A375 (cell line): ENCODE measurements around the gene IL18BP. TPM values are rescaled to one million over a fixed set of nuclear protein-coding genes. Genes with fewer than 3 reads are reported as not detected.

Experiments used
- small RNA-seq: library from RNA; depleted of rRNA; stranded (forward); fragments of <200 nt; gene quantifications from one replicate; pipeline ENCODE3, GENCODE V24; 2014
- total RNA-seq: library from RNA; depleted of rRNA; stranded (reverse); fragments of >200 nt; shearing (Covaris generic); gene quantifications from 2 replicates; pipeline ENCODE4 v1.2.3, GENCODE V29; 2014; rRNA removed

IL18BP gene
- total RNA-seq: 1.8 and 2.4 TPM in 2 replicates

DNA sequence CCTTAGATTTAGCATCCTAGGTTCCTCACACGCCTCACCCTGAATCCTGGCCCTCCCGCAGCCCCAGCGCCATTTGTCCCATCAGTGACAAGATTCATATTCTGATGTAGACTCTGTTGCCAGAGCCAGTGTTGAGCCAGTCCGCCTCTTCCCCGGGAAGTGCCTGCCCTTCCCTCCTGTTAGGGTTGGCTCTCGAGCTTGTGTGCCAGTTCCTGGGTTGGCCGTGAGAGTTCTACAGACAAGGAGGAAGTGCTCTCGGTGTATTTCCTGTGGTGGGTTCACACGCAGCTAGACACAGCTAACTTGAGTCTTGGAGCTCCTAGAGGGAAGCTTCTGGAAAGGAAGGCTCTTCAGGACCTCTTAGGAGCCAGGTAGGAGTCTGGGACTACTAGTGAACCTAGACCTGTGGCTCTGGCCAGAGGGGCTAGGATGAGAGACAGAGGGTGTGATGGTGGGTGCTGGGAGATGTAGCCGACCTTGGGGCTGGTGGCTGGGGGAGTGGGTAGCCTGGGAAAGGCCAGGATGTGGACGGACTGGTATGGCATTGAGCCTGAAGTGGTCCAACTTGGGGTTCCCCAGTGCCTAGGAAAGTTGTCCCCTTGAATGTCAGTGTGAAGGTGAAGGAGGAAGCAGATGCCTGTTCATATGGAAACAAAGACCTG lies at the start of gene IL18BP:
Gene IL18BP, plus strand, starts transcription at position 261 of the 662 bp plus-strand sequence. CDS start 1,076 bp downstream, outside the sequence.

Small RNA genes within 50 kb of the gene (small RNA-seq; reads per million reads assigned to genes)
- not detected for gene RNU6-72P

Other genes starting within 250 kb of the IL18BP start
- gene DEFB108B, start 165.7 kb upstream of the IL18BP start, total RNA-seq: not detected in 2 replicates
- not detected in 2 replicates for gene DEFB131B, start 120.5 kb upstream of the IL18BP start, total RNA-seq
- 9.7 and 11.8 TPM in 2 replicates for gene XNDC1N, start 70.3 kb upstream of the IL18BP start, total RNA-seq
- 21.9 and 24.4 TPM in 2 replicates for gene RNF121, start 69.9 kb upstream of the IL18BP start, total RNA-seq
- 181 and 186 TPM in 2 replicates for gene NUMA1, start 81.6 kb downstream of the IL18BP start, total RNA-seq
- gene LRRC51, start 81.9 kb downstream of the IL18BP start, total RNA-seq: 9.9 and 10.5 TPM in 2 replicates
- 109 and 119 TPM in 2 replicates for gene LAMTOR1, start 104.4 kb downstream of the IL18BP start, total RNA-seq
- not detected in 2 replicates for gene TOMT, start 107.0 kb downstream of the IL18BP start, total RNA-seq
- gene ANAPC15, start 113.8 kb downstream of the IL18BP start, total RNA-seq: 66.4 and 80.2 TPM in 2 replicates
- not detected in 2 replicates for gene FOLR3, start 136.8 kb downstream of the IL18BP start, total RNA-seq
- 0.53 and 0.58 TPM in 2 replicates for gene FOLR1, start 193.2 kb downstream of the IL18BP start, total RNA-seq
- gene FOLR2, start 217.9 kb downstream of the IL18BP start, total RNA-seq: not detected in 2 replicates
- gene INPPL1, start 225.9 kb downstream of the IL18BP start, total RNA-seq: 79.3 and 94.3 TPM in 2 replicates
- not detected in 2 replicates for gene PHOX2A, start 245.3 kb downstream of the IL18BP start, total RNA-seq